Spleen (tissue), 11 donors: Measurements from ENCODE around the gene LPO. TPM values are rescaled to one million over a fixed set of nuclear protein-coding genes. Genes with fewer than 3 reads are reported as not detected.

Source experiments
- DNase-seq: peaks from one replicate; pipeline ENCODE4 v3.0.0-alpha.2; 2020
- H3K27ac ChIP-seq, 8 donors: fragments of 200-600 bp; sonication (generic) in 7 of 8; 1 replicate in 4 of 8; 2 replicates in 4 of 8; pipeline versions ENCODE4 v1.5.0 to v1.8.0; 2016 to 2021; ENCODE audit warnings: inconsistent platforms in 4 of 8, mild to moderate bottlenecking in 4 of 8, moderate library complexity in 1 of 8
- H3K27me3 ChIP-seq, 7 donors: fragments of 200-600 bp; sonication (generic) in 6 of 7; replicated peaks in 1 of 7; 1 replicate in 4 of 7; 2 replicates in 3 of 7; pipeline versions ENCODE4 v1.5.0 to v1.8.0; 2016 to 2021; ENCODE audit warnings: inconsistent platforms in 3 of 7, mild to moderate bottlenecking in 1 of 7
- H3K36me3 ChIP-seq, 6 donors: fragments of 200-600 bp; sonication (generic) in 5 of 6; 1 replicate in 4 of 6; 2 replicates in 2 of 6; pipeline versions ENCODE4 v1.5.0 to v1.8.0; 2016 to 2021; ENCODE audit warnings: inconsistent platforms in 2 of 6
- H3K4me1 ChIP-seq, 6 donors: fragments of 200-600 bp; sonication (generic) in 5 of 6; 1 replicate in 3 of 6; 2 replicates in 3 of 6; pipeline versions ENCODE4 v1.5.0 to v1.8.0; 2016 to 2021; ENCODE audit warnings: inconsistent platforms in 3 of 6
- H3K4me3 ChIP-seq, 8 donors: fragments of 200-600 bp; sonication (generic) in 7 of 8; 1 replicate in 4 of 8; 2 replicates in 4 of 8; pipeline versions ENCODE4 v1.5.0 to v1.8.0; 2016 to 2021; ENCODE audit warnings: inconsistent platforms in 4 of 8, mild to moderate bottlenecking in 4 of 8, moderate library complexity in 2 of 8
- H3K9me3 ChIP-seq, 8 donors: fragments of 200-600 bp; sonication (generic) in 7 of 8; 1 replicate in 4 of 8; 2 replicates in 4 of 8; pipeline versions ENCODE4 v1.5.0 to v1.8.0; 2016 to 2021; ENCODE audit warnings: inconsistent platforms in 4 of 8
- POLR2A ChIP-seq, 3 donors: fragments of 450-650 bp; IDR thresholded peaks; one replicate each; pipeline ENCODE4 v1.5.1; 2017; ENCODE audit warnings: antibody characterized with exemption in 3 of 3, mild to moderate bottlenecking in 1 of 3
- POLR2AphosphoS5 ChIP-seq, 3 donors: sonication (generic); formaldehyde crosslinking; IDR thresholded peaks; one replicate each; pipeline ENCODE4 v1.5.1; 2017; ENCODE audit warnings: antibody characterized with exemption in 3 of 3
- WGBS, 5 donors: extraction: QIAGEN DNeasy Blood & Tissue Kit in 3 of 5; methylation state at CpG; one replicate each; pipeline versions ENCODE4 v1.1.5 to v1.1.7; 2013 to 2018; 5-methylcytosine and 5-hydroxymethylcytosine counted together
- intact Hi-C: fragments of 100-400 bp; cut with DNase I; formaldehyde crosslinking; loops from one replicate; pipeline ENCODE4 v1.15.0; 2023; ENCODE audit warnings: low total_unique reads
- polyA plus RNA-seq, 3 donors: library from polyadenylated mRNA; stranded (reverse); fragments of 200-250 nt; gene quantifications; one replicate each; pipeline ENCODE4 v1.2.1, GENCODE V29; 2013
- total RNA-seq, 7 donors: library from RNA; depleted of rRNA in 3 of 7; stranded (reverse); fragments of >200 nt in 3 of 7; fragmentation: NEBNext Ultra II Directional in 4 of 7; extraction: Animal tissue kit (Norgen Biotek cat#: 25700) in 4 of 7; gene quantifications; one replicate each; pipeline versions ENCODE4 v1.1.0 to v1.2.1, GENCODE V29; 2016 to 2021
- TF ChIP-seq, protein P1 (sequence below), 11 experiments: fragments of 200-600 bp in 7 of 11; fragments of 450-650 bp in 4 of 11; sonication (generic) in 4 of 11; IDR thresholded peaks in 8 of 11; conservative IDR thresholded peaks in 3 of 11; 1 replicate in 7 of 11; 2 replicates in 4 of 11; pipeline versions ENCODE4 v1.4.0 to v1.8.0; 2016 to 2021; ENCODE audit warnings: antibody characterized with exemption in 11 of 11, inconsistent platforms in 4 of 11, mild to moderate bottlenecking in 1 of 11
- donor health status: healthy with polysubstance abuse.
- donor health status: DM: no; HTN: no; CAD: no; lungs with moderate emphysema.
- donor health status: DM: no; HTN: no; CAD: no.
- donor health status: Bipolar disorder and iron deficiency.
- donor health status: healthy.
- donor health status: DM: no; HTN: no; CAD: no.
- donor health status: DM: yes; HTN: yes; CAD: no.

The LPO gene
- total and polyA plus RNA-seq, 10 donors, result 0.02 to 0.10 (median 0.06) TPM; not detected in 7

DNA sequence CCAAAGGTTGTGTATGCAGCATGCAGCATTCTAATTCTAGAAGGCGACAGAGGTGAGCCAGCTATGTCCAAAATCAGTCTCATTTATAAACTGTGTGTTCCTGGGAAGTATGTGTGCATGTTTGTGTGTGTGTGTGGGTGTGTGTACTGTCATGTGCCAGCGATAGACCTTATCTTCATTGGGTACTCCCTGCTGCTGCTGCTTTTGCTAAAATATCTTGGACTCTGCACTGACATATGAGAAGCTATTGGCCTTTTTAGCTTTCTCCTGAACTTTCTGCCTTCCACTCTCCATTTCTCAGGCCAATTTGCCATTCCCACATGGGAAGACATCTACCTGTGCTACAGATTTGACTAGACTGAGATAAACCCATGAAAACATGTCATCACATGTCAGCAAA lies 2.0 kb upstream of the LPO start:
- intact Hi-C loops, result no loop called here

DNA sequence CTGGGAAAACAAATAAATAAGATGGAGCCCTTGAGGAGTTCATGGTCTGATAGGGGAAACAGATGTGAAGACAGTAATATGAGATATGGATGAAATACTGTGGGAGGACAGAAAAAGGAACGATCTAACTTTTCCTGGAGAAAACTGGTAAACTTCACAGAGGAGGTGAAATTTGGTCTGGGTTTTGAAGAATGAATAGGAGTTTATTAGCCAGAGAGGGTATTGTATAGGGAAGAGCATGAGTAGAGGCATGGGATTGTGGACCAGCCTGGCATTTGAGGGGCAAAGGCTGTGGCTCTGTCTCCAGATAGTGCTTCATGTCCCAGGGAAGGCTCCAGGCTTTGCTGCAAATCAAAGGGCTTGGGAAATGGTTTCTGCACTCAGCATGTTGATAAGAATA lies 1.6 kb downstream of the LPO start:
- TF ChIP-seq POLR2AphosphoS5 (IDR thresholded peaks at IDR 0.05), result no peak
- TF ChIP-seq POLR2A (IDR thresholded peaks at IDR 0.05), result no peak
- TF ChIP-seq, protein P1, sequence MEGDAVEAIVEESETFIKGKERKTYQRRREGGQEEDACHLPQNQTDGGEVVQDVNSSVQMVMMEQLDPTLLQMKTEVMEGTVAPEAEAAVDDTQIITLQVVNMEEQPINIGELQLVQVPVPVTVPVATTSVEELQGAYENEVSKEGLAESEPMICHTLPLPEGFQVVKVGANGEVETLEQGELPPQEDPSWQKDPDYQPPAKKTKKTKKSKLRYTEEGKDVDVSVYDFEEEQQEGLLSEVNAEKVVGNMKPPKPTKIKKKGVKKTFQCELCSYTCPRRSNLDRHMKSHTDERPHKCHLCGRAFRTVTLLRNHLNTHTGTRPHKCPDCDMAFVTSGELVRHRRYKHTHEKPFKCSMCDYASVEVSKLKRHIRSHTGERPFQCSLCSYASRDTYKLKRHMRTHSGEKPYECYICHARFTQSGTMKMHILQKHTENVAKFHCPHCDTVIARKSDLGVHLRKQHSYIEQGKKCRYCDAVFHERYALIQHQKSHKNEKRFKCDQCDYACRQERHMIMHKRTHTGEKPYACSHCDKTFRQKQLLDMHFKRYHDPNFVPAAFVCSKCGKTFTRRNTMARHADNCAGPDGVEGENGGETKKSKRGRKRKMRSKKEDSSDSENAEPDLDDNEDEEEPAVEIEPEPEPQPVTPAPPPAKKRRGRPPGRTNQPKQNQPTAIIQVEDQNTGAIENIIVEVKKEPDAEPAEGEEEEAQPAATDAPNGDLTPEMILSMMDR (IDR thresholded peaks at IDR 0.05 in 8 of 11, conservative IDR thresholded peaks at IDR 0.05 in 3 of 11), result no peak
- 49 to 79% (median 58%) methylated on average over 1 of the region's 1 CpG for WGBS, 5 donors
- H3K4me1 ChIP-seq, result no peaks in the 10 kb centered on the region
- H3K27ac ChIP-seq, result no peak overlapping the region
- intact Hi-C loops, result no loop called here
- DNase-seq, result no peak
- no peaks in the 10 kb centered on the region for H3K36me3 ChIP-seq
- no peak overlapping the region for H3K4me3 ChIP-seq
- H3K9me3 ChIP-seq, result no peaks in the 10 kb centered on the region
- peaks cover 0 to 63% (median 8%) of the 10 kb centered on the region in 7 donors for H3K27me3 ChIP-seq

More for the DNA sequence above, 2.0 kb upstream of the LPO start:
- no peak overlapping the region for H3K4me3 ChIP-seq
- WGBS, 5 donors, result 87 to 95% (median 88%) methylated on average over 2 of the region's 2 CpGs
- no peak overlapping the region for H3K27ac ChIP-seq
- peaks cover 0 to 43% (median 0%) of the 10 kb centered on the region in 7 donors for H3K27me3 ChIP-seq
- peaks cover 0 to 28% (median 19%) of the 10 kb centered on the region in 6 donors for H3K4me1 ChIP-seq
- no peak for DNase-seq
- no peak for TF ChIP-seq POLR2A (IDR thresholded peaks at IDR 0.05)
- H3K36me3 ChIP-seq, result no peaks in the 10 kb centered on the region
- H3K9me3 ChIP-seq, result no peaks in the 10 kb centered on the region

DNA sequence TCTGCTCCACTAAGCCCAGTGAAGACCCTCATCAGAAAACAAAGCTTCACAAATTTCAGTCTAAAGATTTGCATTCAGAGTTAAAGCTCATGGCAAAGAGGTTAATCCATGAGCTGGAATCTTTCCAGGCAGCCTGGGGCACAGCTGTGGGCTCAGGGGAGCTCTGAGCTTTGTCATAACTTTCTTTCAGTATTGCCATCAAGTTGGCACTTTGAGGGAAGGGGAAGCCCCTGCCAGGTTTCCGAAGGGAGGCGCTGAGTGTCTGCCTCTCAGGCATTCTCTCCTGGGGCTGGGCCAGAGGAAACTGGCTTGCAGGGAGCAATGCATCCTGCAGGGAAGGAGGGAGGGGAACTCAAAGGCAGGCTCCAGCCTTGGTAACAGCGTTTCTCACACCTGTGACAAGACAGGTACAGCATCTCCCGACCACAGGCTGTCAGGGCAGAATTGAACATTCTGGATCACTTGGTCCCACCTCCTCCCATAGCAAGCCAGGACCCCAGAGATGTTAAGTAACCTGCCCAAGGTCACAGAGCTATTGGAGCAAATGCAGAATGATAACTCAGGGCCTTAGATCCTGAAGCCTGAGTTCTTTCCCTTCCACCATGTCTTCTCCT lies 3.9 kb downstream of the LPO start:
- intact Hi-C loops, result no loop called here
- DNase-seq, result no peak
- Histone ChIP-seq H3K4me3 (no peak overlapping the region), H3K27ac (no peak overlapping the region), H3K36me3 (no peaks in the 10 kb centered on the region), H3K9me3 (no peaks in the 10 kb centered on the region), H3K4me1 (peaks cover 0 to under 1% (median 0%) of the 10 kb centered on the region in 6 donors), H3K27me3 (peaks cover 0 to 62% (median 8%) of the 10 kb centered on the region in 7 donors)
- WGBS, 5 donors, result 12 to 23% (median 16%) methylated on average over 2 to 4 of the region's 4 CpGs
- TF ChIP-seq, protein P1 (IDR thresholded peaks at IDR 0.05 in 8 of 11, conservative IDR thresholded peaks at IDR 0.05 in 3 of 11), result no peak
- TF ChIP-seq POLR2A (IDR thresholded peaks at IDR 0.05) (no peak), POLR2AphosphoS5 (IDR thresholded peaks at IDR 0.05) (no peak)

DNA sequence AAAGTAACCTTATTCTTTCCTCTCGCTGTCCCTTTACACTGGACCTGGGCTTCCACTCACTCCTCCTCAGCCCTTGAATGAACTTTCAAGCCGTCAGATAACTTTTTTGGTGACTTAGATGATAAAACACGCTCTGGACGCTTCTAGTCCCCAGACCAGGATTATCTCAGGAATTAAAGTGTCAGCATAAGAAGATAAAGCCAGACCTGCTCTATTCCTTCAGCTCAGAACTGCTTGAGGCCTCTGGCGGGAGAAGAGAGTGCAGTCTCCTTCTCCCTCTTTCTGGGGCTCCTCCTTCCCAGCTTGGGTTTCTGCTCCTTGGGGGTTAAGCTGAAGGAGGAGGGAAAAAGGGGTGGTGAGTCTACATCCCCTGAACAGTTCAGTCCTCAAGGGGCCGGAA lies 6.6 kb downstream of the LPO start:
- Histone ChIP-seq H3K27me3 (peaks cover 0 to 57% (median 16%) of the 10 kb centered on the region in 7 donors), H3K9me3 (no peaks in the 10 kb centered on the region), H3K27ac (no peak overlapping the region), H3K4me3 (no peak overlapping the region), H3K4me1 (peaks cover 4 to 27% (median 11%) of the 10 kb centered on the region in 6 donors), H3K36me3 (no peaks in the 10 kb centered on the region)
- intact Hi-C loops, result no loop called here
- WGBS, 5 donors, result 77 to 94% (median 85%) methylated on average over 6 of the region's 6 CpGs
- no peak for DNase-seq
- TF ChIP-seq POLR2A (IDR thresholded peaks at IDR 0.05) (no peak), POLR2AphosphoS5 (IDR thresholded peaks at IDR 0.05) (no peak)
- TF ChIP-seq, protein P1 (IDR thresholded peaks at IDR 0.05 in 8 of 11, conservative IDR thresholded peaks at IDR 0.05 in 3 of 11), result no peak
